ENCODE measurements around the gene FRMD5.

GRCh38 chr15:44173813-44174212 is 21.3 kb downstream of the FRMD5 start:
- TF ChIP-seq, protein P1, sequence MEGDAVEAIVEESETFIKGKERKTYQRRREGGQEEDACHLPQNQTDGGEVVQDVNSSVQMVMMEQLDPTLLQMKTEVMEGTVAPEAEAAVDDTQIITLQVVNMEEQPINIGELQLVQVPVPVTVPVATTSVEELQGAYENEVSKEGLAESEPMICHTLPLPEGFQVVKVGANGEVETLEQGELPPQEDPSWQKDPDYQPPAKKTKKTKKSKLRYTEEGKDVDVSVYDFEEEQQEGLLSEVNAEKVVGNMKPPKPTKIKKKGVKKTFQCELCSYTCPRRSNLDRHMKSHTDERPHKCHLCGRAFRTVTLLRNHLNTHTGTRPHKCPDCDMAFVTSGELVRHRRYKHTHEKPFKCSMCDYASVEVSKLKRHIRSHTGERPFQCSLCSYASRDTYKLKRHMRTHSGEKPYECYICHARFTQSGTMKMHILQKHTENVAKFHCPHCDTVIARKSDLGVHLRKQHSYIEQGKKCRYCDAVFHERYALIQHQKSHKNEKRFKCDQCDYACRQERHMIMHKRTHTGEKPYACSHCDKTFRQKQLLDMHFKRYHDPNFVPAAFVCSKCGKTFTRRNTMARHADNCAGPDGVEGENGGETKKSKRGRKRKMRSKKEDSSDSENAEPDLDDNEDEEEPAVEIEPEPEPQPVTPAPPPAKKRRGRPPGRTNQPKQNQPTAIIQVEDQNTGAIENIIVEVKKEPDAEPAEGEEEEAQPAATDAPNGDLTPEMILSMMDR (IDR thresholded peaks at IDR 0.05), result no peak
- TF ChIP-seq POLR2AphosphoS5 (IDR thresholded peaks at IDR 0.05) (no peak), POLR2A (IDR thresholded peaks at IDR 0.05) (no peak)
